ENCODE results near the gene ABCA4.

- TF ChIP-seq NFIC (IDR thresholded peaks at IDR 0.05) (no peak), TEAD4 (IDR thresholded peaks at IDR 0.05) (no peak), ZBTB7A (IDR thresholded peaks at IDR 0.05; ENCODE audit: low read depth) (no peak), TAF1 (IDR thresholded peaks at IDR 0.05; ENCODE audit: low read depth) (no peak), EP300 (IDR thresholded peaks at IDR 0.05; ENCODE audit: borderline replicate concordance) (no peak), CEBPB (IDR thresholded peaks at IDR 0.05) (no peak), MAX (IDR thresholded peaks at IDR 0.05) (no peak), RAD21 (IDR thresholded peaks at IDR 0.05; ENCODE audit: low read depth) (no peak), REST (IDR thresholded peaks at IDR 0.05; ENCODE audit: low read depth) (no peak), EGR1 (IDR thresholded peaks at IDR 0.05) (no peak), CREB1 (IDR thresholded peaks at IDR 0.05; ENCODE audit: low read depth) (no peak), USF1 (IDR thresholded peaks at IDR 0.05) (no peak), YY1 (IDR thresholded peaks at IDR 0.05; ENCODE audit: low read depth) (no peak)
These were observed 48.2 kb upstream of the ABCA4 start for GRCh38 chr1:94169126-94169525.
